ENCODE results near the gene PCCA.

- TF ChIP-seq YY1 (IDR thresholded peaks at IDR 0.05; ENCODE audit: insufficient read depth, insufficient read length): no peak
- TF ChIP-seq SUZ12 (IDR thresholded peaks at IDR 0.05; ENCODE audit: extremely low read depth, insufficient read depth, insufficient read length): no peak
- no peak for TF ChIP-seq ZNF274 (IDR thresholded peaks at IDR 0.05; ENCODE audit: low read depth, low read length)
Measured at GRCh38 chr13:100146534-100146933, 57.6 kb downstream of the PCCA start.
